Measurements from ENCODE around the gene PDCD10. TPM values are rescaled to one million over a fixed set of nuclear protein-coding genes. Genes with fewer than 3 reads are reported as not detected.

Gene PDCD10
- total RNA-seq, 4 donors from 2014 or later: 39.6 to 63.5 (median 48.9) TPM

DNA sequence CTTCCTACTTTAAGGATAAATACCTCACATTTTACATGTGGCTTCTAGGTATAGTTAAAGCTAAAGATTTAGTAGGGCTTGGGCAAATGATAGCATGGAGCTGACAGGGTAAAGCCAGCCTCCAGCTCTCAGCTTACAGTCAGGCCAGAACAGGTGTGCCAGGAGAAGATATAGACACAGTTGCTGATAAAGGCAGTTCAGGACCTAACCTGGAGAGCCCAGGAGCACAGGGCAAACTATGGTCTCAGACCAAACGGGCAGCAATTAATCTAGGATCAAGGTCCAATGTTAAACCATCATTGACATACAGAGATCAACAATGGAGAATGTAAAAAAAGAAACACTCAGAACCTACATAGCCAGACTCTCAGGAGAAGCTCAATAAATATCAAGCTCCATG, 84.9 kb downstream of the PDCD10 start:
- no peak for DNase-seq (ENCODE audit: low spot score in 2 of 2)
- H3K4me3 ChIP-seq (ENCODE audit: low read depth, poor library complexity, severe bottlenecking): no peak overlapping the region
- WGBS, 2 donors: 81 to 83% methylated on average over 1 of the region's 1 CpG
- intact Hi-C loops (cut with DNase I; ENCODE audit: low total_unique reads): no loop called here
- no peak for TF ChIP-seq POLR2A (IDR thresholded peaks at IDR 0.05)
- TF ChIP-seq, protein P1, sequence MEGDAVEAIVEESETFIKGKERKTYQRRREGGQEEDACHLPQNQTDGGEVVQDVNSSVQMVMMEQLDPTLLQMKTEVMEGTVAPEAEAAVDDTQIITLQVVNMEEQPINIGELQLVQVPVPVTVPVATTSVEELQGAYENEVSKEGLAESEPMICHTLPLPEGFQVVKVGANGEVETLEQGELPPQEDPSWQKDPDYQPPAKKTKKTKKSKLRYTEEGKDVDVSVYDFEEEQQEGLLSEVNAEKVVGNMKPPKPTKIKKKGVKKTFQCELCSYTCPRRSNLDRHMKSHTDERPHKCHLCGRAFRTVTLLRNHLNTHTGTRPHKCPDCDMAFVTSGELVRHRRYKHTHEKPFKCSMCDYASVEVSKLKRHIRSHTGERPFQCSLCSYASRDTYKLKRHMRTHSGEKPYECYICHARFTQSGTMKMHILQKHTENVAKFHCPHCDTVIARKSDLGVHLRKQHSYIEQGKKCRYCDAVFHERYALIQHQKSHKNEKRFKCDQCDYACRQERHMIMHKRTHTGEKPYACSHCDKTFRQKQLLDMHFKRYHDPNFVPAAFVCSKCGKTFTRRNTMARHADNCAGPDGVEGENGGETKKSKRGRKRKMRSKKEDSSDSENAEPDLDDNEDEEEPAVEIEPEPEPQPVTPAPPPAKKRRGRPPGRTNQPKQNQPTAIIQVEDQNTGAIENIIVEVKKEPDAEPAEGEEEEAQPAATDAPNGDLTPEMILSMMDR (IDR thresholded peaks at IDR 0.05): no peak

DNA sequence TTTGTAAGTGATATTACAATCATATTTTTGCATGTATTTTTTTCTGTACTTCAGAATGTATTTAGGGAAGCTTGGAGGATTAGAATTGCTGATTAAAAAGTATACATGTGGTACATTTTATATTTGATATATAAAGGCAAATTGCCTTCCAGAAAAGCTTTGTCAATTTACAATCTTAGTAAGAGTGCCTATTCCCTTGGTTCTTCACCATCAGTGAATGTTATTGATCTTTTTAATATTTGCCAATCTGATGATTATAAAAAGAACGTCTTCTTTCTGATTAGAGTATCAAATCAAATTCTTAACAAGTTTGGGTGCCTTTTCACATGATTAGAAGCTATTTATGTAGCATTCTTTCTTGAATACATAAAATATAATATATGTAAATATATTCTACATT, 90.1 kb downstream of the PDCD10 start:
- H3K4me3 ChIP-seq (ENCODE audit: low read depth, poor library complexity, severe bottlenecking): no peak overlapping the region
- intact Hi-C loops (cut with DNase I; ENCODE audit: low total_unique reads): no loop called here
- no peak for DNase-seq (ENCODE audit: low spot score in 2 of 2)
- WGBS, 2 donors: 74 to 75% methylated on average over 1 of the region's 1 CpG
- no peak for TF ChIP-seq POLR2A (IDR thresholded peaks at IDR 0.05)
- TF ChIP-seq, protein P1 (IDR thresholded peaks at IDR 0.05): no peak

Other genes with a start within 250 kb of the PDCD10 start
- under 1 TPM in 2 of 4 donors, not detected in 2; 0.26 to 0.52 TPM for gene WDR49, start 81.0 kb downstream of the PDCD10 start, total RNA-seq
- 1 to 10 TPM in 3 of 4 donors, under 1 TPM in 1; 0.42 to 6.2 (median 2.3) TPM for gene SERPINI1, start 829 bp upstream of the PDCD10 start, total RNA-seq

Measured in lower leg skin (tissue), 4 donors.